NCI-H460 (cell line): Measurements from ENCODE around the gene ARL3. TPM values are rescaled to one million over a fixed set of nuclear protein-coding genes. Genes with fewer than 3 reads are reported as not detected.
A peak's percentile ranks its signal among the peaks of the same experiment; 100 is the strongest.
"Not testable (repeated sequence)": the region's sequence is repeated elsewhere in the genome, so short reads cannot be mapped to it uniquely, and the experiment has no call there.

Experiments used
- DNase-seq: peaks from one replicate; pipeline ENCODE4 v3.0.0-alpha.2; 2016; ENCODE audit warnings: low read depth; ENCODE audit errors: extremely low read depth
- total RNA-seq: library from RNA; depleted of rRNA; stranded (reverse); fragments of >200 nt; shearing (Covaris generic); gene quantifications from 2 replicates; pipeline ENCODE4 v1.2.3, GENCODE V29; 2014

Gene ARL3
- total RNA-seq, 1 experiment from 2014 or later, result 7.4 TPM

GRCh38 chr10:102710609-102711008 is 3.6 kb downstream of the ARL3 start:
- DNase-seq, result no peak

DNA sequence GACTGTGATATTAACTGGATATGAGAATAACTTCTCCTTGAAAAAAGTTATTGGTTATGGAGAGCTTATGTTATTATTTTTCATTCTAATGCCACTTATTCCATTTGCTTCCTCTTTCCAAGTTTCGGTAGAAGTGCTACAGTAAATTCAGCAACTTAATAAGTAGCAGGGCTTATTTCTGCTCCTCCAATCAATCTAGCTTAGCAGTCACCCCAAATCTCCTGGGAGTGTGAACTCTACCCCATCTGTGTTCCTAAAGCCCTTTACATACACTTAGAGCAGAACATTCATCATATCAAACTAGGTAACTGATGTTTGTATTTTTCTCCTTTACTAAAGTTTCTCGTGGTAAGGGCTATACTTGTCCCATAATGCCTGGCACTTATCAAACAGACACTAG is 8.7 kb downstream of the ARL3 start:
- no peak for DNase-seq

GRCh38 chr10:102704915-102705314 is 9.3 kb downstream of the ARL3 start:
- DNase-seq, result no peak

DNA sequence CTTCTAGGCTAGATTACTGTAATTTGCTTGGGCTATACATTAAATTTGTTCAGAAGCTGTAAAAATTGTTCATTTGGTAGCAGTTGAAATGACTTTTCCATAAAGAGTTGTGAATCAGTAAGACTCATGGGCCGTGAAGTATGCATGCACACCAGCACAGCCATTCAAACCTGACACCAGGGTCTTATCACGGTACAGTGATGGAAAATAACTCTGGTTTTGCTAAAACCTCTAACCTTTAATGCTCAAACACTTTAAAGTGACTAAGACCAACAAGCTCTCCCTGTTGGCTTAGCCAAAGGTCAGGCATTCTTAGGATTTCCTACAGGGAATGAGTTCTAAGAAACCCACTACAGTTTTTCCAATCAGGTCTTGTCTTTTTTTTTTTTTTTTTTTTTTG is 11.5 kb downstream of the ARL3 start:
- DNase-seq, result no peak

- no peak for DNase-seq
These were observed 12.4 kb downstream of the ARL3 start for GRCh38 chr10:102701796-102702195.

DNA sequence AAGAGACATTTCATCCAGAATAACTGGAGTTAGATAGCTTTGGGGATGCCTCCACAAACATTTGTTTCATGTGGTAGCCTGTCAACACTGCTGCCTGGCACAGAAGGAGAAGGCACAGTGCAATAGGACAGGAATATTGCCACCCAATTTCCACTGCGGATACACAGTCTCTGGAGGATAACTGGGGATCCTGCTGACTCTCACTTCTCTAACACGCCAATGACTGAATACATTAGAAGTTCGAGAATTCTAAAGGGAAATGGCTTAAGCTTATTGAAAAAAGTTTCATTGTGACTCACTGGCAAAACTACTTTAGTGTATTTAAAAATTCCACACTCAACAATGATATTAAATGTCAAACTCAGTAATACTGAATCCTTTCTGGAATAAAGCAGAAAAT is 12.9 kb downstream of the ARL3 start:
- no peak for DNase-seq

- DNase-seq, result no peak
These were observed 15.3 kb downstream of the ARL3 start for GRCh38 chr10:102698894-102699293.

DNA sequence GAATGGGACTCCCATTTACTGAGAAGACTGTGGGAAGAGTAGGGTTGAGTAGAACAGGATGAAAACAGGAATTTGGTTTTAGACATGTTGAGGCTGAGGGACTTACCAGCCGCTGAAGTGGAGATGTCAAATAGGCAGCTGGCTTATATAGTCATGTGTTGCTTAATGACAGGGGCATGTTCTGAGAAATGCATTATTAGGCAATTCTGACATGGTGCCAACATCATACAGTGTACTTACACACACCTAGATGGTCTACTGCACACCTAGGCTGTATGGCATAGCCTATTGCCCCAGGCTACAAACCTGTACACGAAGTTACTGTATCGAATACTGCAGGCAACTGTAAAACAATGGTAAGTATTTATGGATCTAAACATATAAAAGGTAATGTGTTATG is 17.5 kb downstream of the ARL3 start:
- DNase-seq, result no peak

DNA sequence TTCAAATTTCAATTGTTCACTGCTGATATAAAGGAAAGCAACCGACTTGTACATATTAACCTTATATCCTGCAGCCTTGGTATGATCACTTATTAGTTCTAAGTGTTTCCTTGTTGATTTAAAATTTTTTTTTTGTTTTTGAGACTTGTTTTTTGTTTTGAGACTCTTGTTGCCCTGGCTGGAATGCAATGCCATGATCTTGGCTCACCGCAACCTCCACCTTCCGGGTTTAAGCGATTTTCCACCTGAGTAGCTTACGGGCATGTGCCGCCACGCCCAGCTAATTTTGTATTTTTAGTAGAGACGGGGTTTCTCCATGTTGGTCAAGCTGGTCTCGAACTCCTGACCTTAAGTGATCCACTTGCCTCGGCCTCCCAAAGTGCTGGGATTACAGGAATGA is 18.8 kb downstream of the ARL3 start:
- not testable (repeated sequence) for DNase-seq

- DNase-seq, result no peak
These were observed 22.7 kb downstream of the ARL3 start for GRCh38 chr10:102691285-102692066.

DNA sequence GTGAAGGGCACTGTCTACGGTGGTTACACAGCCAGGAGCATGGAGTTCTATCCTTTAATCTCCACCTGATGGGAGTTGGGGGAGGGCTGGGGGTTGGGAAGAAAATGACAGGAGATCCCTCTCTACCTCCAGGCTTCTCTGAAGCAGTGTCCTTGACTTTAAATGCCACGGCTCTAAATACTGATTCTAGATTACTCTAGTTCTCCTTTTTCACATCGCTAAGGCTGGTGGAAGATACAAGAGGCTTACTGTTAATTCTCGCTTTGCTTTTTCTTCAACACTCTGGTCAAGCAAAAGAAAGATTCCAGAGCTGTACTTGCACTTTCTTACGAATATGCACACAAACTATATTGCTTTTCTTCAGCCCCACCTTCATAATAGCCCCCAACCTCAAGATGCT is 30.5 kb downstream of the ARL3 start:
- no peak for DNase-seq

- no peak for DNase-seq
These were observed 31.2 kb downstream of the ARL3 start for GRCh38 chr10:102682981-102683380.

DNA sequence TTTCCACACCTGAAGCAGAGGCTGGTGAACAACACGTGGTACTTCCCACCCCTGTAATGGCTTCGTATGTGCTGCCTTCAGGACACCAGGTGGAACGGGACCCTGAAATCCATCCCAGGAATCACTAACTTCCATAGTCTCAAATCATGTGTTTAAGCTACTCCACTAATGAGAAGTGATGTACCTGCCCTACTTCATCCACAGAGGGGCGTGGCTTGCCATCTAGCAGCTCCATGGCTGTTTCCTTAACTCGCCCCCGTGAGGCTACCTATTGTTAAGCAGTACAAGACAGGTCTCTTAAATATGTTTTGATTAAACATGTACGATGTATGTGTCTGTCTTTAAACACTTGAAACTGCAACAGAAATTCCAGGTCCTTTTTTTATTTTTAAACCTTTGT is 31.8 kb downstream of the ARL3 start:
- DNase-seq, result no peak

GRCh38 chr10:102681696-102682095 is 32.5 kb downstream of the ARL3 start:
- DNase-seq, result no peak

GRCh38 chr10:102679596-102679995 is 34.6 kb downstream of the ARL3 start:
- DNase-seq, result no peak

DNA sequence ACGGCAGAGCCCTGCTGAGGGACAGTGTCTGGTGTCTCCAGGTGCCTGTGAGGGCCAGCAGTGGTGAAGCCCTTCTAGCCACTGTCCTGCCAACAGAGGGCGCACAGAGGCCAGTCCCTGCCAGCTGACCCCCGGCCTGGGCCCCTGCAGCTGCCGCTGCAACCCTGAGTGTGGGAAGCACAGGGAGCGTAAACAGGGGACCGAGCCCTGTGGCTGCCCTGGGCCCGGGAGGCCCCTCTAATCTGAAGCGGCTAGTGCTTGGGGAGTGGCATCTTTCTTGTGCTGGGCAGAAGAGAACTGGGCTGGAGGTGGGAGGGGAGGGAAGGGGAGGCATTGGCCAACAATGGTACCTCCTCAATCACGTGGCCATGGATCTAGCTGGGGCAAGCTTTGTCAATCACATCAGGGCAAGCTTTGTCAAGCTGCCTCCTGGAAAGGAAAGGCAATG is 35.3 kb downstream of the ARL3 start:
- peak; percentile 52 for DNase-seq

DNA sequence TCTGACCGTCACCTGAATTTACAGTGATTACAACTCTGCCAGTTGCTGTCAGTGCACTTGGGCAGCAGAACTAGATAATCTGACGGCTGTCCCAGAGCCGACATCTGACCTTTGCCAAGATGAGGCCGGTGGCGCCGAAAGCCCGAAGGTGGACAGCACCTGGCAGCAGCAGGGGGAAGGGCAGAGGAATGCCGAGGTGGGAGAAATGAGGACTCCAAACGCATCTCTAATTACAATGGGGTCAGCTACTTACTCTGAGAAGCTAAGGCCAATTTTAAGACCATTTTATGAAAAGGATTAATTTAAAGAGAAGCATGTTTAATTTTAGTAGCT is 36.2 kb downstream of the ARL3 start:
- no peak for DNase-seq

GRCh38 chr10:102677331-102678067 is 36.7 kb downstream of the ARL3 start:
- no peak for DNase-seq

- DNase-seq, result no peak
These were observed 37.5 kb downstream of the ARL3 start for GRCh38 chr10:102676534-102677315.

- no peak for DNase-seq
These were observed 38.3 kb downstream of the ARL3 start for GRCh38 chr10:102675666-102676533.
